BJ (cell line): Measurements from ENCODE around the gene SCGB1D1. TPM values are rescaled to one million over a fixed set of nuclear protein-coding genes. Genes with fewer than 3 reads are reported as not detected.

Experiments used
- CTCF ChIA-PET: fragments of 350-600 bp; formaldehyde crosslinking; extraction: SDS; loops from one replicate; lab custom pipeline; 2021; ENCODE audit warnings: antibody characterized with exemption, inconsistent platforms; lab: Yijun Ruan, JAX
- POLR2A ChIA-PET: fragments of 300-600 bp; sonication (Branson Sonifier 250); formaldehyde crosslinking; extraction: SDS; loops from one replicate; lab custom pipeline; 2021; ENCODE audit warnings: antibody characterized with exemption; lab: Charles Lee
- DNase-seq: peaks from one replicate; pipeline ENCODE4 v3.0.0-alpha.2; 2011; ENCODE audit warnings: low read depth
- H3K27me3 ChIP-seq: 2 replicates; pipeline ENCODE4 v1.6.0; 2011; ENCODE audit warnings: low read length; ENCODE audit not compliant: control insufficient read depth, insufficient read depth
- H3K36me3 ChIP-seq: 2 replicates; pipeline ENCODE4 v1.5.1; 2011; ENCODE audit warnings: low read length; ENCODE audit not compliant: control insufficient read depth, insufficient read depth
- H3K4me3 ChIP-seq: 2 replicates; pipeline ENCODE4 v1.5.1; 2011; ENCODE audit warnings: low read depth, mild to moderate bottlenecking, control low read depth, low read length
- CTCF ChIP-seq: IDR thresholded peaks from 2 replicates; pipeline ENCODE4 v1.5.1; 2011; ENCODE audit warnings: low read depth, mild to moderate bottlenecking, control low read depth, inconsistent platforms, low read length, moderate library complexity; ENCODE audit not compliant: insufficient read depth
- polyA plus RNA-seq: library from polyadenylated mRNA; depleted of rRNA; stranded (reverse); fragments of >200 nt; gene quantifications from 2 replicates; pipeline ENCODE4 v1.2.3, GENCODE V29; 2011

Gene SCGB1D1
- polyA plus RNA-seq, 1 experiment: not detected

GRCh38 chr11:62208785-62209144, 18.7 kb downstream of the SCGB1D1 start:
- no peak overlapping the region for H3K4me3 ChIP-seq
- DNase-seq: no peak
- ChIA-PET POLR2A (no interaction called here), CTCF (interaction anchor here (1.4 kb wide), 1 partner anchor 15 kb away, joined by 3 read pairs; no protein-coding TSS in a partner anchor)
- H3K27me3 ChIP-seq: peaks cover 3% of the 10 kb centered on the region
- TF ChIP-seq CTCF: no peak
- no peaks in the 10 kb centered on the region for H3K36me3 ChIP-seq

- H3K4me3 ChIP-seq: no peak overlapping the region
- ChIA-PET POLR2A (no interaction called here), CTCF (interaction anchor here (0.9 to 1.3 kb wide), 2 partner anchors 11 to 94 kb away, joined by 3 to 7 read pairs; no protein-coding TSS in a partner anchor)
- no peak for DNase-seq
- H3K27me3 ChIP-seq: peaks cover 3% of the 10 kb centered on the region
- H3K36me3 ChIP-seq: no peaks in the 10 kb centered on the region
- TF ChIP-seq CTCF: peak; percentile 30
Observed at GRCh38 chr11:62217191-62217748, 27.3 kb downstream of the SCGB1D1 start.

GRCh38 chr11:62221498-62221897, 31.5 kb downstream of the SCGB1D1 start:
- no peak for DNase-seq
- Histone ChIP-seq H3K27me3 (no peaks in the 10 kb centered on the region; the same call in 1 of the 2 replicates), H3K36me3 (no peaks in the 10 kb centered on the region), H3K4me3 (no peak overlapping the region)
- no peak for TF ChIP-seq CTCF
- ChIA-PET CTCF (no interaction called here), POLR2A (no interaction called here)

GRCh38 chr11:62223095-62223494, 33.1 kb downstream of the SCGB1D1 start:
- POLR2A ChIA-PET: no interaction called here
- DNase-seq: no peak

GRCh38 chr11:62233730-62234129, 43.7 kb downstream of the SCGB1D1 start:
- peaks cover 2% of the 10 kb centered on the region; the same call in 1 of the 2 replicates for H3K27me3 ChIP-seq
- DNase-seq: no peak
- no peaks in the 10 kb centered on the region for H3K36me3 ChIP-seq
- TF ChIP-seq CTCF: no peak
- POLR2A ChIA-PET: no interaction called here
- CTCF ChIA-PET: no interaction called here
- no peak overlapping the region for H3K4me3 ChIP-seq

More at GRCh38 chr11:62223095-62223494, 33.1 kb downstream of the SCGB1D1 start:
- CTCF ChIA-PET: interaction anchor here (1.2 to 1.3 kb wide), 2 partner anchors 15 to 87 kb away, joined by 3 to 4 read pairs; partner anchors contain the start of gene SCGB2A1
- H3K36me3 ChIP-seq: no peaks in the 10 kb centered on the region
- no peak for TF ChIP-seq CTCF
- H3K27me3 ChIP-seq: no peaks in the 10 kb centered on the region
- H3K4me3 ChIP-seq: no peak overlapping the region
